ENCODE data around the gene MLC1.

The MLC1 gene

GRCh38 chr22:50084614-50085021 lies 608 bp downstream of the MLC1 start:
- H3K36me3 ChIP-seq (ENCODE audit: control insufficient read depth in 2 of 2, insufficient read depth in 1 of 2, low read length in 2 of 2) = no peaks in the 10 kb centered on the region
- POLR2A ChIA-PET = no interaction called here
- H3K27ac ChIP-seq (ENCODE audit: extremely low read depth, low read depth, low read length) = no peak overlapping the region
- TF ChIP-seq ZNF776 (tag by site-specific recombination; IDR thresholded peaks at IDR 0.05; ENCODE audit: borderline replicate concordance) (no peak), KLF10 (tag by site-specific recombination; IDR thresholded peaks at IDR 0.05) (no peak), ZNF214 (tag by site-specific recombination; IDR thresholded peaks at IDR 0.05; ENCODE audit: borderline replicate concordance) (no peak)
- no peaks in the 10 kb centered on the region for H3K9me3 ChIP-seq (ENCODE audit: control insufficient read depth, insufficient read depth, low read depth, low read length)
- H3K4me1 ChIP-seq (ENCODE audit: control insufficient read depth, insufficient read depth, low read length) = no peaks in the 10 kb centered on the region
- H3K4me3 ChIP-seq (ENCODE audit: low read depth, low read length) = no peak overlapping the region
- CTCF ChIA-PET = no interaction called here

- ChIA-PET POLR2A (no interaction called here), CTCF (interaction anchor here (0.6 kb wide), 1 partner anchor 12 kb away, joined by 3 read pairs; no protein-coding TSS in a partner anchor)
These were observed 1.1 kb downstream of the MLC1 start for GRCh38 chr22:50084080-50084477.

More at GRCh38 chr22:50084080-50084477, 1.1 kb downstream of the MLC1 start:
- Histone ChIP-seq H3K4me1 (ENCODE audit: control insufficient read depth, insufficient read depth, low read length) (no peaks in the 10 kb centered on the region), H3K9me3 (ENCODE audit: control insufficient read depth, insufficient read depth, low read depth, low read length) (no peaks in the 10 kb centered on the region), H3K27ac (ENCODE audit: extremely low read depth, low read depth, low read length) (no peak overlapping the region), H3K4me3 (ENCODE audit: low read depth, low read length) (no peak overlapping the region), H3K36me3 (ENCODE audit: control insufficient read depth in 2 of 2, insufficient read depth in 1 of 2, low read length in 2 of 2) (no peaks in the 10 kb centered on the region)
- TF ChIP-seq ZNF266 (tag by site-specific recombination; IDR thresholded peaks at IDR 0.05; ENCODE audit: low read depth) = no peak
- no peak for TF ChIP-seq ZNF146 (tag by site-specific recombination; IDR thresholded peaks at IDR 0.05)
- TF ChIP-seq ZNF639 (tag by site-specific recombination; IDR thresholded peaks at IDR 0.05) = no peak
- no peak for TF ChIP-seq ZNF112 (tag by site-specific recombination; IDR thresholded peaks at IDR 0.05)
- TF ChIP-seq REST (tag by site-specific recombination; IDR thresholded peaks at IDR 0.05) = no peak
- no peak for TF ChIP-seq ZNF585B (tag by site-specific recombination; IDR thresholded peaks at IDR 0.05)
- no peak for TF ChIP-seq PRDM6 (tag by site-specific recombination; IDR thresholded peaks at IDR 0.05)
- no peak for TF ChIP-seq AEBP2 (tag by site-specific recombination; IDR thresholded peaks at IDR 0.05; ENCODE audit: borderline replicate concordance)
- no peak for TF ChIP-seq ZNF549 (tag by site-specific recombination; IDR thresholded peaks at IDR 0.05)
- no peak for TF ChIP-seq ZNF16 (tag by site-specific recombination; IDR thresholded peaks at IDR 0.05; ENCODE audit: low read depth)

Data from HEK293 (cell line).